GM21825 (cell line): Measurements from ENCODE around the gene ADH1A.
"Not testable (repeated sequence)": the region's sequence is repeated elsewhere in the genome, so short reads cannot be mapped to it uniquely, and the experiment has no call there.

Experiments used
- ATAC-seq: cut with Tn5 transposase; IDR thresholded peaks from one replicate; pipeline ENCODE4 v1.9.1; 2021; ENCODE audit warnings: mild to moderate bottlenecking, moderate library complexity; ENCODE audit not compliant: unreplicated experiment

The ADH1A gene

GRCh38 chr4:99282731-99283130, 8.1 kb downstream of the ADH1A start:
- ATAC-seq = no peak

DNA sequence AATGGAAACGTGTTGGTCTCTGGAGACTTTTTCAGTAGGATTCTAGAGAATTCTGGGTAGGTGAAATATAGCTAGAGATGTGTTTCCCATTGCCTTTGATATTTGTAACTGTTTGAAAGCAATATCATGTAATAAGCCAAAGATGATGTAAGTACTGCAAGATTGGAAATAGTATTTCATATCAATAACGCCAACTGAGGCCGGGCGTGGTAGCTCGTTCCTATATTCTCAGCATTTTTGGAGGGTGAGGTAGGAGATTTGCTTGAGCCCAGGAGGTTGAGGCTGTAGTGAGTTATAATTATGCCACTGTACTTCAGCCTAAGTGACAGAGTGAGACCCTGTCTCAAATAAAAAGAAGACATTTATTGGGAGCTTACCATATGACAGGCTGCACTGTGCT, 9.5 kb downstream of the ADH1A start:
- no peak for ATAC-seq

GRCh38 chr4:99276417-99276816, 14.4 kb downstream of the ADH1A start:
- no peak for ATAC-seq

GRCh38 chr4:99275885-99276284, 14.9 kb downstream of the ADH1A start:
- ATAC-seq = no peak

DNA sequence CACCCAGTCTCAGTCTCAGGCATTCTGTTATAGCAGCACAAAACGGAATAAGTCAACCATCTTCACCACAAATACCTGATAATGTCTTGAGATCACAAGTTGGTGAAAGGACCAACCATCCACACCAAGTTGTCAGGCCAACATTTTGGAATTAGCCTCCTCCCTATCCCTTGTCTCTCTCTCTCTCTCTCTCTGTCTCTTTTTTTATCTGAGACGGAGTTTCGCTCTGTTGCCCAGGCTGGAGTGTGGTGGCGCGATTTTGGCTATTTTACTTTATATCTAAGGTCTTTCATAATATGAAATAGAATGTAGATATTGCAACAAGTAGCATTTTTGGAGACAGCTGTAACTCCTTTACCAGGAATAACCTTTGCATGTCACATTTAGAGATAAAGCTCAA, 15.7 kb downstream of the ADH1A start:
- no peak for ATAC-seq

DNA sequence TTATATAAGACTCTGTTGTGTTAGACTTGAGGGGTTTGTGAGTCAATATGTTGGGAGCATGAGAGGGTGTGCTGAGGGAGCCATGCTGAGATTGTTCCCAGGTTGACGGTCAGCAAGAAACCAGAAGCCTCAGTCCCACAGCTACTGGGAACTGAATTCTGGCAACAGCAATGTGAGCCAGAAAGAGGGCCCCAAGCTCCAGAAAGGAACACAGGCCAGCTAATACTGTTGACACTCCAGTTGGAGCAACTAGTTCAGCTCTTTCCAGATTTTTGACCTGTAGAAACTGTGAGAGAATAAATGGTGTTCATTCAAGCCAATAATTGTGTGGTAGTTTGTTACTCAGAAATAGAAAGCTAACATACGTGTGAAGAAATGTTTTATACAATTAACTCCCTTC, 17.1 kb downstream of the ADH1A start:
- ATAC-seq = no peak

GRCh38 chr4:99264927-99265326, 25.9 kb downstream of the ADH1A start:
- ATAC-seq = no peak

GRCh38 chr4:99252746-99253145, 38.0 kb downstream of the ADH1A start:
- no peak for ATAC-seq

DNA sequence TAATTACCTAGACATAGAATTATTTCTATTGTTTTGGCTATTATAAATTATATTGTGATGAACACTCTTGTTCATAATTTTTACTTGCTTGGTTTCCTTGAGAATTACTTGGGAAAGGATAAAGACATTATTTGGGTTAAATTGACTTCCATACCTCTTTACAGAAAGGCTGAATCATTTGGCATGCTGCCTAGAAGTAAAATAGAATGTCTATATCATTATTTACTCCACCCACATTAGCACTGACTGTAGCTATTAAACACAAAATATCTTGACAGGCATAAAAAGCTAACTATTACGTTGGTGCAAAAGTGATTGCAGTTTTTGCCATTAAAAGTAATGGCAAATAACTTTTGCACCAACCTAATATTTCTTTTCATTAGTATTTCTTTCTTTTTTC, 42.1 kb downstream of the ADH1A start:
- ATAC-seq = no peak

GRCh38 chr4:99235955-99236354, 54.8 kb downstream of the ADH1A start:
- no peak for ATAC-seq

GRCh38 chr4:99234331-99235010, 56.3 kb downstream of the ADH1A start:
- no peak for ATAC-seq

DNA sequence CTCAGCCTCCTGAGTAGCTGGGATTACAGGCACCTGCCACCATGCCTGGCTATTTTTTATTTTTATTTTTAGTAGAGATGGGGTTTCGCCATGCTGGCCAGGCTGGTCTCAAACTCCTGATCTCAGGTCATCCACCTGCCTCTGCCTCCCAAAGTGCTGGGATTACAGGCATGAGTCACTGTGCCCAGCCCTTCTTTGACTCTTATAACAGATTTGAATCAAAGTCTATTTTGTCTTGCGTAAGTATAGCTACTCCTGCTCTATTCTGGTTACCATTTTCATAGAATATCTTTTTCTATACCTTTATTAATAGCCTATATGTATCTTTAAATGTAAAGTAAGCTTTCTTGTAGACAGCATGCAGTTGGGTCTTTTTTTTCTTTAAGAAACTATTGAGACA, 57.4 kb downstream of the ADH1A start:
- ATAC-seq = not testable (repeated sequence)

- ATAC-seq = not testable (repeated sequence)
These were observed 62.1 kb downstream of the ADH1A start for GRCh38 chr4:99228706-99229105.

GRCh38 chr4:99227646-99228045, 63.1 kb downstream of the ADH1A start:
- not testable (repeated sequence) for ATAC-seq
